GM12873 (cell line): ENCODE data around the gene TTC33.

ENCODE experiments used
- TF ChIP-seq, protein P1 (sequence below): IDR thresholded peaks from 2 replicates; pipeline ENCODE4 v1.5.1; 2012; ENCODE audit warnings: low read depth, mild to moderate bottlenecking, moderate library complexity, low read length, control low read depth; ENCODE audit not compliant: insufficient read depth; ENCODE audit errors: missing control alignments

Gene TTC33

DNA sequence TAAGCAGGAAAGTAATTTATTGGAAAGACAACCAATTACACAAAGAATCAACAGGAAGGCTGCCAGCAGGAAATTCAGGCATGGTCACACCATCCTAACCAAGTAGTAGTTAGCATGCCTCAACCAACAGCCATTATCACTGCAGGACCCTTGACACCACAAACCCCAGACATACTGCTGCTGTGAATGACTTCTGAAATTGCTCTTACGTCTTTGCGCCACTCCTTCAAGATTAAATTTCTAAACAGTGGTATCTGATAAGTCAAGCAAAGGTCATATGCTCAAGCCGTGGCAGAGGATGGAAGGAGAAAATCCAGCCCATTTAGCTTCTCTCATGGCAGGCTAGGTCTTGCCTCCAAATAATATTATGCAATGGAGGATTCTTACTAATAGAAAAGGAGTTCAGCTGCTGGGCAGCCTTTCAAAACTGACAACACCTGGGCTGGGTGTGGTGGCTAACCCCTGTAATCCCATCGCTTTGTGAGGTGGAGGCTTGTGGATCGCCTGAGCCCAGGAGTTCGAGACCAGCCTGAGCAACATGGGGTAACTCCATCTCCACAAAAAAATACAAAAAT, 81.0 kb downstream of the TTC33 start:
- TF ChIP-seq, protein P1, sequence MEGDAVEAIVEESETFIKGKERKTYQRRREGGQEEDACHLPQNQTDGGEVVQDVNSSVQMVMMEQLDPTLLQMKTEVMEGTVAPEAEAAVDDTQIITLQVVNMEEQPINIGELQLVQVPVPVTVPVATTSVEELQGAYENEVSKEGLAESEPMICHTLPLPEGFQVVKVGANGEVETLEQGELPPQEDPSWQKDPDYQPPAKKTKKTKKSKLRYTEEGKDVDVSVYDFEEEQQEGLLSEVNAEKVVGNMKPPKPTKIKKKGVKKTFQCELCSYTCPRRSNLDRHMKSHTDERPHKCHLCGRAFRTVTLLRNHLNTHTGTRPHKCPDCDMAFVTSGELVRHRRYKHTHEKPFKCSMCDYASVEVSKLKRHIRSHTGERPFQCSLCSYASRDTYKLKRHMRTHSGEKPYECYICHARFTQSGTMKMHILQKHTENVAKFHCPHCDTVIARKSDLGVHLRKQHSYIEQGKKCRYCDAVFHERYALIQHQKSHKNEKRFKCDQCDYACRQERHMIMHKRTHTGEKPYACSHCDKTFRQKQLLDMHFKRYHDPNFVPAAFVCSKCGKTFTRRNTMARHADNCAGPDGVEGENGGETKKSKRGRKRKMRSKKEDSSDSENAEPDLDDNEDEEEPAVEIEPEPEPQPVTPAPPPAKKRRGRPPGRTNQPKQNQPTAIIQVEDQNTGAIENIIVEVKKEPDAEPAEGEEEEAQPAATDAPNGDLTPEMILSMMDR = no peak

DNA sequence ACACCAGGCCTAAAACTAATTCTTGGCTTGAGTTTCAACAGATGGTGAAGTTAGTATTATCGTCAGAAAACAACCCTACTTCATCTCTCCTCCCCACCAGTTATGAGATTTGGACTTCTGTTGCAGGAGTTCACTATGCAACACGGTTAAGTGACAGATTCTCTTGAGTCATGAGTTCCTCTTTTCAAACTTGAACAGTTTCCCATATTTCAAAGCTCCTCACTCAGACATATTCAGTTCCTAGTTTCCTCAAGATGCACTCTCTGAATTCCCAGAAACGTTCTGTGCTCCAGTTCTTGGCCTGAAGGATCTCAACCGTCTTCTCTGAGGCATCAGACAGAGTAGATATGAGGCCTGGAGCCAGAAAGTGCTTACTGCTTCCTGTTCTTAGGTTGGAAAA, 83.3 kb downstream of the TTC33 start:
- TF ChIP-seq, protein P1 = no peak

GRCh38 chr5:40669606-40670390, 86.0 kb downstream of the TTC33 start:
- TF ChIP-seq, protein P1 = no peak

DNA sequence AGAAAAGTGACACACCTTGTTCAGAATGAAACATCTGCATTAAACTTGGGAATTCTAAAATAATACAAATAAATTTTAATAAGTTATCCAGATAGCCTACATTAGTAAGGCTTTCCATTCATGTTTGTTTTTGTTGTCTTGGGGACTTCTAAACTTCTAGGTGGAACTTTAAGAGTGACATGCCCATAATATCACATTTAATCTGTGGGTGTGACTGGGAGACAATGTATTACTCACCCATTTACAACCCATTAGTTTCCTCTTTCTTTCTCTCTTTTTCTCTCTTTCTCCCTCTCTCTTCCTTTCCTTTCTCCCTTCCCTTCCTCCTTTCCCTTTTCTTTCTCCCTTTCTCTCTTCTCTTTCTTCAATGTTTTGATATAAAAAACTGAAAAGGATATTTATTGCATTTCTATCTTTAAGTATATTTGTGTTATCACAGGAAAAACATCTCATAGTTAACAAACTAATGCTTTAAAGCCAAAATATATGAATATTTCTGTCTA, 88.5 kb downstream of the TTC33 start:
- TF ChIP-seq, protein P1 = no peak

- TF ChIP-seq, protein P1 = no peak
Observed at GRCh38 chr5:40666657-40667056, 89.1 kb downstream of the TTC33 start.

DNA sequence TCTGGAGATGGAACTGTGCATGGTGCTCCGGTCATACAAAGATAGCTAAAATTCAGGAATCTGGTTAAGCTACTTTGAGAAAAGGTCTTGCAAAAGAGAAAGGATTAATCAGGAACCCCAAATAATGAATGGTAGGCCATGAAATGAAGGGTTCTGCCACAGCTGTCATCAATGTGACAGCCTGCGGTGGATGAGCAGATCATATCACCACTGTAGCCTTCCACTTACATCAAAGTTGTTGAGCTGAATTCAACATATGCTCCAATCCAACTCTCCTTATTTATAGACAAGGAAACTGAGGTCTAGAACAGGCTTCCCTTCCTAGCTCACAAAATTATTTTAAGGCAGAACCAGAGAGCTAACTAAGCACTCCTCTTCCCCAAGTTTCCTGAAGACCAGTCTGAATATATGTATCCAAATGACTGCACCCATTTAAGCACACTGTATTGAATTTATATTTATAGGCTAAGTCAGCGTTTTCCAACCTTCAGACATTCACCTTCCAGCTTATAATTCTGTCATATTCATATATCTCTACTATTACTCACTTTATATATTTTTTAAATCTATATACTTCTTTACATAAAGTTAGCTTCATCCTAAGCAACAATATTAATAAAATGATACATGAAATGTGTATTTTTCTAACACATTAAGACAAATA, 90.0 kb downstream of the TTC33 start:
- TF ChIP-seq, protein P1 = no peak

DNA sequence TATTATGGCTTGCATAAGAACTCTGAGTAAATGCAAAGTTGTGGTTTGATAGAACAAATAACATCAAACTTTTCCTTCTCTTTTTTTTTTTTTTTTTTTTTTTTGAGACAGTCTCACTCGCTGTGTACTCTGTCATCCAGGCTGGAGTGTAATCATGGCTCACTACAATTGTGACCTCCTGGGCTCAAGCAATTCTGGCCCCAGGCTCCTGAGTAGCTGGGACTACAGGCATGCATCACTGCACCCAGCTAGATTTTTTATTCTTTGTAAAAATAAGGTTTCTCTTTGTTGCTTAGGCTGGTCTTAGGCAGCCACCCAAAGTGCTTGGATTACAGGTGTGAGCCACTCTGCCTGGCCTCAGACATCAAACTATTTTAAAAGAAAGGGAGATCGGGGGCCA, 95.0 kb downstream of the TTC33 start:
- TF ChIP-seq, protein P1 = no peak
